Keratinocyte (primary cell): ENCODE data around the gene FLNC. TPM values are rescaled to one million over a fixed set of nuclear protein-coding genes. Genes with fewer than 3 reads are reported as not detected.
A peak's percentile ranks its signal among the peaks of the same experiment; 100 is the strongest.

Source experiments
- DNase-seq: peaks from one replicate; pipeline ENCODE4 v3.0.0-alpha.2; 2011; ENCODE audit warnings: low read depth, missing footprints, low spot score
- FAIRE-seq: peaks from 2 replicates; lab custom pipeline; 2011; peaks lifted over from hg19 to GRCh38; lab: Jason Lieb, UNC
- H2AFZ ChIP-seq: 2 replicates; pipeline ENCODE4 v1.6.0; 2012; ENCODE audit warnings: low read length, control low read depth, inconsistent platforms; ENCODE audit not compliant: control insufficient read depth
- H3K27ac ChIP-seq: 2 replicates; pipeline ENCODE4 v1.5.1; 2011; ENCODE audit warnings: low read length; ENCODE audit not compliant: control insufficient read depth, insufficient read depth
- H3K27me3 ChIP-seq: 3 replicates; pipeline ENCODE4 v1.6.0; 2011; ENCODE audit warnings: low read length; ENCODE audit not compliant: control insufficient read depth, insufficient read depth; ENCODE audit errors: extremely low read depth
- H3K36me3 ChIP-seq, 2 experiments: 2 replicates in 1 of 2; 3 replicates in 1 of 2; pipeline ENCODE4 v1.5.1; 2011; ENCODE audit warnings: low read length in 2 of 2, mild to moderate bottlenecking in 1 of 2; ENCODE audit not compliant: control insufficient read depth in 2 of 2, insufficient read depth in 2 of 2; ENCODE audit errors: extremely low read depth in 1 of 2
- H3K4me1 ChIP-seq: 3 replicates; pipeline ENCODE4 v1.5.1; 2011; ENCODE audit warnings: low read length; ENCODE audit not compliant: control insufficient read depth, insufficient read depth; ENCODE audit errors: extremely low read depth
- H3K4me2 ChIP-seq: 3 replicates; pipeline ENCODE4 v1.6.0; 2011; ENCODE audit warnings: low read depth, low read length; ENCODE audit not compliant: control insufficient read depth, insufficient read depth; ENCODE audit errors: extremely low read depth
- H3K4me3 ChIP-seq, 3 experiments: fragments of 200-600 bp in 1 of 3; sonication (generic) in 1 of 3; 2 replicates in 2 of 3; 3 replicates in 1 of 3; pipeline ENCODE4 v1.5.1; 2011 to 2016; ENCODE audit warnings: low read length in 3 of 3, mild to moderate bottlenecking in 3 of 3, control low read depth in 2 of 3, inconsistent platforms in 1 of 3, low read depth in 1 of 3, mixed read lengths in 1 of 3, mixed run types in 1 of 3, moderate library complexity in 1 of 3; ENCODE audit not compliant: control insufficient read depth in 2 of 3, insufficient read depth in 2 of 3; ENCODE audit errors: extremely low read depth in 1 of 3
- H3K79me2 ChIP-seq: 2 replicates; pipeline ENCODE4 v1.6.0; 2012; ENCODE audit warnings: low read length; ENCODE audit not compliant: control insufficient read depth, insufficient read depth
- H3K9ac ChIP-seq: 3 replicates; pipeline ENCODE4 v1.6.0; 2011; ENCODE audit warnings: low read length; ENCODE audit not compliant: control insufficient read depth, insufficient read depth; ENCODE audit errors: extremely low read depth
- H3K9me1 ChIP-seq: 3 replicates; pipeline ENCODE4 v1.6.0; 2011; ENCODE audit warnings: low read length; ENCODE audit not compliant: control insufficient read depth, insufficient read depth; ENCODE audit errors: extremely low read depth
- H3K9me3 ChIP-seq: 2 replicates; pipeline ENCODE4 v1.5.1; 2012; ENCODE audit warnings: low read depth, low read length; ENCODE audit not compliant: control insufficient read depth
- H4K20me1 ChIP-seq: 3 replicates; pipeline ENCODE4 v1.6.0; 2011; ENCODE audit warnings: low read length; ENCODE audit not compliant: control insufficient read depth, insufficient read depth; ENCODE audit errors: extremely low read depth
- EZH2 ChIP-seq: IDR thresholded peaks from one replicate; pipeline ENCODE4 v1.6.1; 2012; ENCODE audit warnings: inconsistent platforms, mild to moderate bottlenecking, low read length, moderate library complexity
- dilution Hi-C: fragments of 300-500 bp; cut with MboI; formaldehyde crosslinking; loops from one replicate; pipeline ENCODE4 v1.7.0; 2020; ENCODE audit warnings: low sequenced_read_pairs; ENCODE audit not compliant: extremely low pct_ligation_motif_present
- polyA plus RNA-seq, 5 experiments: library from polyadenylated mRNA; depleted of rRNA in 3 of 5; stranded (reverse) in 3 of 5; stranded (forward) in 1 of 5; unstranded in 1 of 5; fragments of >200 nt; gene quantifications; 1 replicate in 1 of 5; 2 replicates in 3 of 5; 3 replicates in 1 of 5; pipeline versions ENCODE4 v1.2.1 to v1.2.3, GENCODE V29; 2011 to 2012; ENCODE audit warnings: missing spikeins in 2 of 5, low read depth in 1 of 5, low replicate concordance in 1 of 5
- TF ChIP-seq, protein P1 (sequence below), 3 experiments: IDR thresholded peaks in 1 of 3; conservative IDR thresholded peaks in 1 of 3; optimal IDR thresholded peaks in 1 of 3; 2 replicates in 2 of 3; 3 replicates in 1 of 3; pipeline versions ENCODE3 to v1.5.1; 2011; ENCODE audit warnings: low read length in 3 of 3, mild to moderate bottlenecking in 3 of 3, moderate library complexity in 2 of 3, control low read depth in 1 of 3, inconsistent platforms in 1 of 3; ENCODE audit not compliant: insufficient read depth in 2 of 3; ENCODE audit errors: extremely low read depth in 1 of 3

FLNC gene
- polyA plus RNA-seq, 1 donor (not counting 4 experiments of a cell fraction or from before 2014, with no cell fraction given), result 0.03 TPM

DNA sequence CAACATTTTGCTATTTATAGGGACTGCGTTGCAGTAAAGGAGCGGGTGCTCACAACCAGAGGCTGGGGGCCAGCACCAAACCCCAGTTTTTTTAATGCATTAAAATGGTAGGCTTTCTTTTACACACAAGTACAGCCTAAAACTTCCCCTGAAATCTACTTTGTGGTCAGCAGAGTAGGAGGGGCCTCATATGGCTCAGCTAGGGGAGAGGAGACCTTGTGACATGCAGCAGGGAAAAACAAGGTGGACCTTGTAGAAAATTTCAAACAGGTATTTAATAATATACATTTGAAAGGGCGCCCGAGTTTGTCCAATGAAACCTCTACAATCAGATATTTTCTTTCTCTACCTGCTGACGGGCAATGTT, 37.0 kb upstream of the FLNC start:
- no peaks in the 10 kb centered on the region for H3K9me3 ChIP-seq
- no peak overlapping the region for H3K4me2 ChIP-seq
- H3K4me3 ChIP-seq, result no peak overlapping the region
- no peaks in the 10 kb centered on the region for H3K4me1 ChIP-seq
- peaks cover 28% of the 10 kb centered on the region for H3K27me3 ChIP-seq
- dilution Hi-C loops, result no loop called here
- H4K20me1 ChIP-seq, result no peaks in the 10 kb centered on the region
- H3K36me3 ChIP-seq, result no peaks in the 10 kb centered on the region
- DNase-seq, result no peak
- H3K9ac ChIP-seq, result no peak overlapping the region
- no peak overlapping the region for H2AFZ ChIP-seq
- H3K27ac ChIP-seq, result no peak overlapping the region
- TF ChIP-seq, protein P1, sequence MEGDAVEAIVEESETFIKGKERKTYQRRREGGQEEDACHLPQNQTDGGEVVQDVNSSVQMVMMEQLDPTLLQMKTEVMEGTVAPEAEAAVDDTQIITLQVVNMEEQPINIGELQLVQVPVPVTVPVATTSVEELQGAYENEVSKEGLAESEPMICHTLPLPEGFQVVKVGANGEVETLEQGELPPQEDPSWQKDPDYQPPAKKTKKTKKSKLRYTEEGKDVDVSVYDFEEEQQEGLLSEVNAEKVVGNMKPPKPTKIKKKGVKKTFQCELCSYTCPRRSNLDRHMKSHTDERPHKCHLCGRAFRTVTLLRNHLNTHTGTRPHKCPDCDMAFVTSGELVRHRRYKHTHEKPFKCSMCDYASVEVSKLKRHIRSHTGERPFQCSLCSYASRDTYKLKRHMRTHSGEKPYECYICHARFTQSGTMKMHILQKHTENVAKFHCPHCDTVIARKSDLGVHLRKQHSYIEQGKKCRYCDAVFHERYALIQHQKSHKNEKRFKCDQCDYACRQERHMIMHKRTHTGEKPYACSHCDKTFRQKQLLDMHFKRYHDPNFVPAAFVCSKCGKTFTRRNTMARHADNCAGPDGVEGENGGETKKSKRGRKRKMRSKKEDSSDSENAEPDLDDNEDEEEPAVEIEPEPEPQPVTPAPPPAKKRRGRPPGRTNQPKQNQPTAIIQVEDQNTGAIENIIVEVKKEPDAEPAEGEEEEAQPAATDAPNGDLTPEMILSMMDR (optimal IDR thresholded peaks at IDR 0.05 in 1 of 3, IDR thresholded peaks at IDR 0.05 in 1 of 3, conservative IDR thresholded peaks at IDR 0.05 in 1 of 3; ENCODE audit: extremely low read depth in 1 of 3, insufficient read depth in 2 of 3, low read length in 3 of 3), result no peak
- no peak for TF ChIP-seq EZH2
- FAIRE-seq, result no peak
- H3K79me2 ChIP-seq, result no peaks in the 10 kb centered on the region
- no peaks in the 10 kb centered on the region for H3K9me1 ChIP-seq

DNA sequence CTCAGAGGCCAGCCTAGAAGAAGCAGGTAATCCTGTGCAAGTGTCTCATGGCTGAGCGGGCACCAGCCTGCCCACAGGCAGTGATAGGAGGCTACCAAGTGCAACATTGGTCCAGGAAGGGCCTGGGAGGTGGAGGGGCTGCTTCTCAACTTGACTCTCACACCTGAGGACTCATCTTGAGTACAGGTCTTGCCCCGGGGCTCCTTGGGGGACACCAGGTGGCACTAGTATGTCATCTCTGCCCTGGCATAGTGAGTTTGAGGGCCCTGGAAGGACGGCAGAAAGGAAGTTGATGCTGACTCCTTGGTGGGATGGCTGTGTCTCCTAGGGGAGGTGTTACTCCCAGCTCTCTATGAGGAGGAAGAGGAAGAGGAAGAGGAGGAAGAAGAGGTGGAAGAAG, 36.2 kb upstream of the FLNC start:
- no peaks in the 10 kb centered on the region for H3K9me3 ChIP-seq
- no peak overlapping the region for H3K4me2 ChIP-seq
- no peak overlapping the region for H3K4me3 ChIP-seq
- no peak overlapping the region for H2AFZ ChIP-seq
- DNase-seq (no peak), FAIRE-seq (no peak)
- TF ChIP-seq, protein P1 (optimal IDR thresholded peaks at IDR 0.05 in 1 of 3, IDR thresholded peaks at IDR 0.05 in 1 of 3, conservative IDR thresholded peaks at IDR 0.05 in 1 of 3; ENCODE audit: extremely low read depth in 1 of 3, insufficient read depth in 2 of 3, low read length in 3 of 3), result peak in 1 of 3 experiments; percentile 16
- TF ChIP-seq EZH2, result no peak
- H3K4me1 ChIP-seq, result no peaks in the 10 kb centered on the region
- H3K27ac ChIP-seq, result no peak overlapping the region
- no peaks in the 10 kb centered on the region for H4K20me1 ChIP-seq
- H3K79me2 ChIP-seq, result no peaks in the 10 kb centered on the region
- no peak overlapping the region for H3K9ac ChIP-seq
- no peaks in the 10 kb centered on the region for H3K9me1 ChIP-seq
- H3K36me3 ChIP-seq, result no peaks in the 10 kb centered on the region
- dilution Hi-C loops, result no loop called here
- peaks cover 20% of the 10 kb centered on the region for H3K27me3 ChIP-seq
